Measurements from ENCODE around the gene MSI2. TPM values are rescaled to one million over a fixed set of nuclear protein-coding genes. Genes with fewer than 3 reads are reported as not detected.

MSI2 gene
- total and polyA plus RNA-seq, 2 experiments from 2014 or later, result 4.3 to 17.9 TPM

DNA sequence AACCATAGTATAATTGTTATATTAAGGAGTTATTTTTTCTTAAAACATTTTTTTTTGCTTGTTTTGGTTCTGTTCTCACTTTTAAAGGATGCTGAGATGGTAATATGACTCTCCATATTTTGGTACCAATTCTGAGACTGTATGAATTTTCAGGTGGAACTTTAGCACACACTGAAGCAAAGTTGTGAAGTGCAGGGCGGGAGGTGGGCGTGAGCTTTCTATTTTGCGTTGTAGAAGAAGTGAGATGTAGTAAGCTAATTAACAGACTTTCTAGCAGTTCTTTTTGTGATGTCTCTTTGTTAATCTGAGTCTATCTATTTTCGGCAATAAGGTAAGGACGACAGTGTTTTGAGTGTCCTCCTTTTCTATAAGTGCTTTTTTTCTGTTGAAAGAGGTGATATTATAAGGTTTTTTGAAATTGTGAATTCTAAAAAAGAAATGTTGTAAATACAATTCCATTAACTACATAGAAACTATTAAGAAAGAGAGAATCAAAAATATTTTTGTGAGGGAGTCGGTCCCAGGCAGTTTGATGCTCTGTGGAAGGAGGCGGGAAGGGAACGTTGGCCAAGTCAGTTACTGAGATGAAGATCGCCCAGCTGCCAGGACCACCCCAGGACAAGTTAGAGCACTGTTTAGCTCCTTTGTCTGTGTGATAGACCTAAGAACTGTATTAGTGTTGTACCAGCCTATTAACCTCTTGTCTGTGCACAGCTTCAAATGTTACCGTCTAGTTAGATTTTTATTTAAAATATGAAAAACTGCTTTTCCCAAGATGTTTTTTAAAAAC is 423.8 kb downstream of the MSI2 start:
- Histone ChIP-seq H3K9me3 (ENCODE audit: low read depth) (no peaks in the 10 kb centered on the region), H3K4me3 (no peak overlapping the region), H3K9me2 (ENCODE audit: insufficient read depth) (no peaks in the 10 kb centered on the region), H3K79me2 (ENCODE audit: insufficient read depth) (no peaks in the 10 kb centered on the region), H4K20me1 (ENCODE audit: insufficient read depth) (no peaks in the 10 kb centered on the region), H2AFZ (no peak overlapping the region), H3F3A (ENCODE audit: insufficient read depth) (no peaks in the 10 kb centered on the region), H3K9ac (no peak overlapping the region), H3K27ac (no peak overlapping the region), H3K4me2 (ENCODE audit: unreplicated experiment) (no peak overlapping the region), H3K27me3 (replicated peaks; ENCODE audit: insufficient read depth) (no peaks in the 10 kb centered on the region), H3K4me1 (ENCODE audit: insufficient read depth) (no peaks in the 10 kb centered on the region), H3K36me3 (ENCODE audit: low read depth) (no peaks in the 10 kb centered on the region)
- in situ Hi-C loops (cut with MboI), result no loop called here
- TF ChIP-seq EZH2 (IDR thresholded peaks at IDR 0.05; ENCODE audit: insufficient read depth, poor library complexity, severe bottlenecking) (no peak), EZH2phosphoT487 (IDR thresholded peaks at IDR 0.05; ENCODE audit: insufficient read depth, low read depth) (no peak)
- DNase-seq, result no peak
- WGBS, 2 experiments (ENCODE audit: low coverage in 1 of 2, low lambda C conversion rate in 2 of 2, missing lambda C conversion rate in 2 of 2), result 90 to 91% methylated on average over 10 of the region's 10 CpGs

DNA sequence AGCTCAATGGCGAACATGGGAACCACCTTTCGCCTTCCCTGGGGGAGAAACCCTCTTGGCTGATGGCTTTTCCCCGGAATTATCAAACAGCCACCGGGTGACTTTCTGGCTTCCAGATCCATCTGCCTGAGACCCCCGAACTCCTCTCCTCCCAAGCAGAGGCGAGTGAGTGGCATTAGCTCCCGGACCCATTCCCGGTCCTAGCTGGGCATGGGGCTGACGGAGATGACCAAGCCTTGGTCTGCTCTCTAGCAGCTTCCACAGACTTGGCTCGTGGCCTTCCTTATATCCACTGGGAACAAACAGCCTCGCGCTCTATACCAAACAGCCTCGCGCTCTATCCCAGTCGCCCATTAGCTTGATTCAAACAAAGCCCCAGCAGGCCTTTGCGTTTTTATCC is 426.4 kb downstream of the MSI2 start:
- no peaks in the 10 kb centered on the region for H3K9me2 ChIP-seq (ENCODE audit: insufficient read depth)
- no peaks in the 10 kb centered on the region for H3K36me3 ChIP-seq (ENCODE audit: low read depth)
- no peaks in the 10 kb centered on the region for H3K79me2 ChIP-seq (ENCODE audit: insufficient read depth)
- 93 to 95% methylated on average over 16 of the region's 16 CpGs for WGBS, 2 experiments (ENCODE audit: low coverage in 1 of 2, low lambda C conversion rate in 2 of 2, missing lambda C conversion rate in 2 of 2)
- no peak for TF ChIP-seq EZH2phosphoT487 (IDR thresholded peaks at IDR 0.05; ENCODE audit: insufficient read depth, low read depth)
- TF ChIP-seq EZH2 (IDR thresholded peaks at IDR 0.05; ENCODE audit: insufficient read depth, poor library complexity, severe bottlenecking), result no peak
- in situ Hi-C loops (cut with MboI), result no loop called here
- no peaks in the 10 kb centered on the region for H3F3A ChIP-seq (ENCODE audit: insufficient read depth)
- H3K4me3 ChIP-seq, result no peak overlapping the region
- H2AFZ ChIP-seq, result no peak overlapping the region
- no peak overlapping the region for H3K27ac ChIP-seq
- no peak overlapping the region for H3K4me2 ChIP-seq (ENCODE audit: unreplicated experiment)
- no peaks in the 10 kb centered on the region for H3K9me3 ChIP-seq (ENCODE audit: low read depth)
- no peaks in the 10 kb centered on the region for H3K27me3 ChIP-seq (replicated peaks; ENCODE audit: insufficient read depth)
- H3K4me1 ChIP-seq (ENCODE audit: insufficient read depth), result no peaks in the 10 kb centered on the region
- H3K9ac ChIP-seq, result no peak overlapping the region
- no peaks in the 10 kb centered on the region for H4K20me1 ChIP-seq (ENCODE audit: insufficient read depth)
- no peak for DNase-seq

DNA sequence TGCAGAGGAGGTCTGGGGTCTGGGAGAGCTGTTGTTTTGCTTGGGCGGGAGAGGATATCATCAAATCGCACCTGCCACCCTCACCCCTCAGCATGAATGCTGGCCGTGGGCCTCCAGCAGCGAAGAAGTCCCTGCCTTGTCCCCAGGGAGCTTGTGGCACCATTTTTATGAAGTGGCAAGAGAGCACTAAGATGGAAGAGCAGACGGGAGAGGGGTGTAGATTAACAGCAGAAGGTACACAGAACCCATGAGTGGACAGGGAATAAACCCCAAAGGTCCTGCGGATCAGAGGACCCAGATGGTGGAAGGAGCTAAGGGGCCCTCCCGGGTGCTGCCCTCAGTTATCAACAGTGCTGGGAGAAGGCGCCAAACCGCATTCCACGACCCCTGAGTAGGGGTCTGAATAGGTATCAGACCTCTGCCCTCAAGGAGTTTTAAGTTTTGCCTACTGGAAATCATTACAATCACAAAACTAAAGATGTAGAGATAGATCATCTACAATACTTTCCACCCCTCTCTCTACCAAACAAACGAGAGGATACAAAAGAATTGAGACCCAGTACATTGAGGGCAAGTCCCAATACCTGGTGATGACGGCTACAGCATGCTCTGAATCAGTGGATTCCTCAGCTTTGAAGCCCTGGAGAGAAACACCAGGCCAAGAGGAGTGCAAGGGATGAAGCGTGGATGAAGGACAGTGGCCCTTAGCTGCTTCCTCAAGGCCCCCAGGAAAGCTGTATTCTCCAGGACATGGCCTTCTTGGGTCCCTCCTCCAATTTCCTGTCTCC is 428.6 kb downstream of the MSI2 start:
- no peaks in the 10 kb centered on the region for H3F3A ChIP-seq (ENCODE audit: insufficient read depth)
- in situ Hi-C loops (cut with MboI), result no loop called here
- no peaks in the 10 kb centered on the region for H3K27me3 ChIP-seq (replicated peaks; ENCODE audit: insufficient read depth)
- no peak for DNase-seq
- no peaks in the 10 kb centered on the region for H3K79me2 ChIP-seq (ENCODE audit: insufficient read depth)
- no peak overlapping the region for H3K4me3 ChIP-seq
- H3K4me2 ChIP-seq (ENCODE audit: unreplicated experiment), result no peak overlapping the region
- no peaks in the 10 kb centered on the region for H3K36me3 ChIP-seq (ENCODE audit: low read depth)
- no peaks in the 10 kb centered on the region for H3K4me1 ChIP-seq (ENCODE audit: insufficient read depth)
- H3K9me2 ChIP-seq (ENCODE audit: insufficient read depth), result no peaks in the 10 kb centered on the region
- WGBS, 2 experiments (ENCODE audit: low coverage in 1 of 2, low lambda C conversion rate in 2 of 2, missing lambda C conversion rate in 2 of 2), result 74 to 84% methylated on average over 13 of the region's 13 CpGs
- TF ChIP-seq EZH2 (IDR thresholded peaks at IDR 0.05; ENCODE audit: insufficient read depth, poor library complexity, severe bottlenecking), result no peak
- TF ChIP-seq EZH2phosphoT487 (IDR thresholded peaks at IDR 0.05; ENCODE audit: insufficient read depth, low read depth), result no peak
- no peak overlapping the region for H3K27ac ChIP-seq
- H2AFZ ChIP-seq, result no peak overlapping the region
- H4K20me1 ChIP-seq (ENCODE audit: insufficient read depth), result no peaks in the 10 kb centered on the region
- no peaks in the 10 kb centered on the region for H3K9me3 ChIP-seq (ENCODE audit: low read depth)
- H3K9ac ChIP-seq, result no peak overlapping the region

DNA sequence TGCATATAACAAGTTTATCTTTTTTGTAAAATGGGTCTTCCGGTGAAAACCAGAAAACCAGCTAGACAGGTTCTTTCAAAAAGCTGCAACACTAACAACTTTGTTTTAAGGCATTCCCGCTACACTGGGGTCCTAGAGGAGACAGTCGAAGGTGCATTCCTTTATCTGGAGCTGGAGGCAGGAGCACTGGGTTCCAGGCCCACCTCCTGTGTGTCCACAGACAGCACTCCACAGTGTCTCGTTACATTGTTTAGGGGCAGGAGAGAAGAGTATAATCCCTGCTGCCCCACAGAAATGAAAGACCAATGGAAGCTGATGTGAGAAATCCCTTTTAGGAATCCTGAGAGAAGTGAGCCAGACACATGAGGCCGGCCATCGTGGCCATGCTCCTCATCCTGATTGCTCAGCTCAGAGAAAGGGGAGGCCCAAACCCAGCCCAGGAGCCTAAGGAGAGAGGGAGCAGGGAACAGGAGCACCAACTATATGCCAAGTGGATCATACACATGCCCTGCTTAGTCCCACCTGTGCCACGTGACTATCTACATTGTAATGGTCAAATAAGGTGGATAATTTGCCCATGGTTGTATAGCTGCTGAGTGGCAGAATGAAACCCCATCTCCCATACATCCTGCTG is 429.3 kb downstream of the MSI2 start:
- no peak overlapping the region for H3K4me2 ChIP-seq (ENCODE audit: unreplicated experiment)
- H4K20me1 ChIP-seq (ENCODE audit: insufficient read depth), result no peaks in the 10 kb centered on the region
- 83 to 93% methylated on average over 7 of the region's 7 CpGs for WGBS, 2 experiments (ENCODE audit: low coverage in 1 of 2, low lambda C conversion rate in 2 of 2, missing lambda C conversion rate in 2 of 2)
- no peak for TF ChIP-seq EZH2phosphoT487 (IDR thresholded peaks at IDR 0.05; ENCODE audit: insufficient read depth, low read depth)
- TF ChIP-seq EZH2 (IDR thresholded peaks at IDR 0.05; ENCODE audit: insufficient read depth, poor library complexity, severe bottlenecking), result no peak
- H3F3A ChIP-seq (ENCODE audit: insufficient read depth), result no peaks in the 10 kb centered on the region
- no peak overlapping the region for H2AFZ ChIP-seq
- no peak overlapping the region for H3K27ac ChIP-seq
- no peak for DNase-seq
- no peak overlapping the region for H3K4me3 ChIP-seq
- H3K4me1 ChIP-seq (ENCODE audit: insufficient read depth), result no peaks in the 10 kb centered on the region
- H3K36me3 ChIP-seq (ENCODE audit: low read depth), result no peaks in the 10 kb centered on the region
- no peaks in the 10 kb centered on the region for H3K27me3 ChIP-seq (replicated peaks; ENCODE audit: insufficient read depth)
- no peaks in the 10 kb centered on the region for H3K9me3 ChIP-seq (ENCODE audit: low read depth)
- H3K9me2 ChIP-seq (ENCODE audit: insufficient read depth), result no peaks in the 10 kb centered on the region
- in situ Hi-C loops (cut with MboI), result no loop called here
- H3K9ac ChIP-seq, result no peak overlapping the region
- H3K79me2 ChIP-seq (ENCODE audit: insufficient read depth), result no peaks in the 10 kb centered on the region

Measured in GM23248 (cell line).